Measurements from ENCODE around the gene SOWAHD. TPM values are rescaled to one million over a fixed set of nuclear protein-coding genes. Genes with fewer than 3 reads are reported as not detected.
A peak's percentile ranks its signal among the peaks of the same experiment; 100 is the strongest.

Gene SOWAHD
- total and polyA plus RNA-seq, 3 donors from 2014 or later = 8.9 to 21.4 (median 12.6) TPM

GRCh38 chrX:119783026-119783425 lies 24.6 kb downstream of the SOWAHD start:
- H3K27ac ChIP-seq = no peak overlapping the region
- no peak overlapping the region for H3K4me3 ChIP-seq
- intact Hi-C loops (cut with DNase I; ENCODE audit: low total_unique reads) = no loop called here
- WGBS, 2 donors = 86 to 89% methylated on average over 5 of the region's 5 CpGs
- DNase-seq = no peak
- no peaks in the 10 kb centered on the region for H3K9me3 ChIP-seq
- H3K4me1 ChIP-seq = no peaks in the 10 kb centered on the region
- H3K27me3 ChIP-seq = no peaks in the 10 kb centered on the region
- no peaks in the 10 kb centered on the region for H3K36me3 ChIP-seq (ENCODE audit: low read depth, missing control alignments)
- no peak for TF ChIP-seq POLR2A (IDR thresholded peaks at IDR 0.05)
- TF ChIP-seq CTCF (IDR thresholded peaks at IDR 0.05) = no peak

GRCh38 chrX:119784747-119785446 lies 26.5 kb downstream of the SOWAHD start:
- Histone ChIP-seq H3K4me3 (no peak overlapping the region), H3K36me3 (ENCODE audit: low read depth, missing control alignments) (no peaks in the 10 kb centered on the region), H3K9me3 (no peaks in the 10 kb centered on the region), H3K27ac (no peak overlapping the region), H3K4me1 (no peaks in the 10 kb centered on the region), H3K27me3 (no peaks in the 10 kb centered on the region)
- TF ChIP-seq POLR2A (IDR thresholded peaks at IDR 0.05) (no peak), CTCF (IDR thresholded peaks at IDR 0.05) (peak in 1 of 3 experiments; percentile 4)
- peak; percentile 33 for DNase-seq
- 82 to 85% methylated on average over 14 of the region's 14 CpGs for WGBS, 2 donors
- intact Hi-C loops (cut with DNase I; ENCODE audit: low total_unique reads) = no loop called here

GRCh38 chrX:119790977-119791436 lies 32.6 kb downstream of the SOWAHD start:
- no peak for TF ChIP-seq POLR2A (IDR thresholded peaks at IDR 0.05)
- TF ChIP-seq CTCF (IDR thresholded peaks at IDR 0.05) = no peak
- DNase-seq = peak; percentile 37
- Histone ChIP-seq H3K27ac (peak overlapping the region; percentile 87 to 94), H3K4me1 (no peaks in the 10 kb centered on the region), H3K27me3 (no peaks in the 10 kb centered on the region), H3K4me3 (peak overlapping the region; percentile 65 to 79), H3K9me3 (no peaks in the 10 kb centered on the region), H3K36me3 (ENCODE audit: low read depth, missing control alignments) (no peaks in the 10 kb centered on the region)
- intact Hi-C loops (cut with DNase I; ENCODE audit: low total_unique reads) = no loop called here
- 0% methylated on average over 6 to 16 of the region's 31 CpGs for WGBS, 2 donors

- H3K4me3 ChIP-seq = peak within 1 kb of the TSS; percentile 65 to 79
- no peaks in the 10 kb centered on the region for H3K27me3 ChIP-seq
- no peaks in the 10 kb centered on the region for H3K9me3 ChIP-seq
- H3K36me3 ChIP-seq (ENCODE audit: low read depth, missing control alignments) = no peaks in the 10 kb centered on the region
- H3K4me1 ChIP-seq = no peaks in the 10 kb centered on the region
- WGBS, 2 donors = 0% methylated on average over 14 to 56 of the region's 58 CpGs
- peak within 1 kb of the TSS; percentile 87 to 94 for H3K27ac ChIP-seq
- DNase-seq = peak; percentile 89
- TF ChIP-seq CTCF (IDR thresholded peaks at IDR 0.05) = no peak
- peak; percentile 49 for TF ChIP-seq POLR2A (IDR thresholded peaks at IDR 0.05)
- intact Hi-C loops (cut with DNase I; ENCODE audit: low total_unique reads) = no loop called here
Measured at GRCh38 chrX:119791437-119792231, 33.2 kb downstream of the SOWAHD start, which contains the start of gene RPL39. Gene RPL39 (minus strand): TSS chrX:119791630. CDS start chrX:119791576, 54 bp downstream.
